Measurements from ENCODE around the gene NELFA. TPM values are rescaled to one million over a fixed set of nuclear protein-coding genes. Genes with fewer than 3 reads are reported as not detected.
A peak's percentile ranks its signal among the peaks of the same experiment; 100 is the strongest.

Gene NELFA
- total RNA-seq, 3 donors from 2014 or later (not counting 1 experiment from before 2014, with no cell fraction given), result 38.7 to 47.6 (median 46.0) TPM

DNA sequence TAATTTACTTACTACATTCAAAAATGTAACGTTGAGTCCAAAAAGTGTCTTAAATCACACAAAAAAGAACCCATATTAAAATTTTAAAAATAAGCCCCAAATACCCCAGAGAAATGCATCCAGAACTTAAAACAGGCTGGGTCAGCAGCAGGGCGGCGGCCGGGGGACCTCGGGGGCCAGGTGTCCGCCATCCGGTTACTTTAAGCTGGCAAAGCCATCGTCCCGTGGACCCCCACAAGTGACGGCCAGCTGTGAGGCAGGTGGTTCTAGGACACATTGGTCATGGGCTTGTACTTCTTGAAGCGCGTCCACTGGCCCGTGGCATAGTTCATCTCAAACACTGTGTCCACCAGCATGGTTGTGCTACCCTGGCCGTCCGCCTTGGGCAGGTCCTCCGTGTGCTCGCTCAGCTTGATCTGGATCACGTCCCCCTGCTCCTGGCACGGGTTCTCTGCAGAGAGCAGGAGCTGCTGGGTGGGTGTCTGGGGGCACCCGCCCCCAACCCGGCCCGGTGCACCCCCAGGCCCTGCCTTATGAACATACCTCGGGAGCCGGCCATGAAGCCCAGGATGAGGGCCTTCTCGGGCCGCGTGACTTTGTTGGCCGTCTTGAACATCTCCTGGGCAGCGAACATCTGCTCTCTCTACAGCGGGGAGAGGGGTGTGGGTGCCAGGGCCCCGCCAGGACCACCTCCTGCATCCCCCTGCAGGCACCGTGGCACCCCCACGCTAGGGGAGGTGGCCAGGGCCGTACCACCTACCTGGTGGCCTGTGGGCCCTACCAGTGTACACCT lies 25.5 kb downstream of the NELFA start:
- no peaks in the 10 kb centered on the region for H3K27me3 Mint-ChIP-seq (ENCODE audit: low read depth in 2 of 2)
- ATAC-seq (no peak), DNase-seq (no peak)
- H3K27me3 ChIP-seq (ENCODE audit: control insufficient read depth, insufficient read depth, low read length), result no peaks in the 10 kb centered on the region
- H3K27ac ChIP-seq (ENCODE audit: low read length), result no peak overlapping the region
- no peaks in the 10 kb centered on the region for H3K4me1 ChIP-seq (ENCODE audit: control insufficient read depth, insufficient read depth, low read length)
- H3K27ac Mint-ChIP-seq, result no peak overlapping the region
- H3K36me3 Mint-ChIP-seq, result no peaks in the 10 kb centered on the region
- H3K4me1 Mint-ChIP-seq, result peaks cover 5 to 9% of the 10 kb centered on the region in 2 donors
- H3K9me3 ChIP-seq (ENCODE audit: control insufficient read depth, insufficient read depth, low read length), result no peaks in the 10 kb centered on the region
- H3K4me3 Mint-ChIP-seq, result no peak overlapping the region
- WGBS (ENCODE audit: insufficient coverage), result 97% methylated on average over 34 of the region's 34 CpGs
- H3K9me3 Mint-ChIP-seq, result no peaks in the 10 kb centered on the region
- H3K4me3 ChIP-seq (ENCODE audit: low read length), result no peak overlapping the region
- peaks cover 78% of the 10 kb centered on the region for H3K36me3 ChIP-seq (ENCODE audit: control insufficient read depth, insufficient read depth, low read length)
- TF ChIP-seq, protein P1, sequence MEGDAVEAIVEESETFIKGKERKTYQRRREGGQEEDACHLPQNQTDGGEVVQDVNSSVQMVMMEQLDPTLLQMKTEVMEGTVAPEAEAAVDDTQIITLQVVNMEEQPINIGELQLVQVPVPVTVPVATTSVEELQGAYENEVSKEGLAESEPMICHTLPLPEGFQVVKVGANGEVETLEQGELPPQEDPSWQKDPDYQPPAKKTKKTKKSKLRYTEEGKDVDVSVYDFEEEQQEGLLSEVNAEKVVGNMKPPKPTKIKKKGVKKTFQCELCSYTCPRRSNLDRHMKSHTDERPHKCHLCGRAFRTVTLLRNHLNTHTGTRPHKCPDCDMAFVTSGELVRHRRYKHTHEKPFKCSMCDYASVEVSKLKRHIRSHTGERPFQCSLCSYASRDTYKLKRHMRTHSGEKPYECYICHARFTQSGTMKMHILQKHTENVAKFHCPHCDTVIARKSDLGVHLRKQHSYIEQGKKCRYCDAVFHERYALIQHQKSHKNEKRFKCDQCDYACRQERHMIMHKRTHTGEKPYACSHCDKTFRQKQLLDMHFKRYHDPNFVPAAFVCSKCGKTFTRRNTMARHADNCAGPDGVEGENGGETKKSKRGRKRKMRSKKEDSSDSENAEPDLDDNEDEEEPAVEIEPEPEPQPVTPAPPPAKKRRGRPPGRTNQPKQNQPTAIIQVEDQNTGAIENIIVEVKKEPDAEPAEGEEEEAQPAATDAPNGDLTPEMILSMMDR (IDR thresholded peaks at IDR 0.05), result no peak
- intact Hi-C loops (cut with micrococcal nuclease), result no loop called here

DNA sequence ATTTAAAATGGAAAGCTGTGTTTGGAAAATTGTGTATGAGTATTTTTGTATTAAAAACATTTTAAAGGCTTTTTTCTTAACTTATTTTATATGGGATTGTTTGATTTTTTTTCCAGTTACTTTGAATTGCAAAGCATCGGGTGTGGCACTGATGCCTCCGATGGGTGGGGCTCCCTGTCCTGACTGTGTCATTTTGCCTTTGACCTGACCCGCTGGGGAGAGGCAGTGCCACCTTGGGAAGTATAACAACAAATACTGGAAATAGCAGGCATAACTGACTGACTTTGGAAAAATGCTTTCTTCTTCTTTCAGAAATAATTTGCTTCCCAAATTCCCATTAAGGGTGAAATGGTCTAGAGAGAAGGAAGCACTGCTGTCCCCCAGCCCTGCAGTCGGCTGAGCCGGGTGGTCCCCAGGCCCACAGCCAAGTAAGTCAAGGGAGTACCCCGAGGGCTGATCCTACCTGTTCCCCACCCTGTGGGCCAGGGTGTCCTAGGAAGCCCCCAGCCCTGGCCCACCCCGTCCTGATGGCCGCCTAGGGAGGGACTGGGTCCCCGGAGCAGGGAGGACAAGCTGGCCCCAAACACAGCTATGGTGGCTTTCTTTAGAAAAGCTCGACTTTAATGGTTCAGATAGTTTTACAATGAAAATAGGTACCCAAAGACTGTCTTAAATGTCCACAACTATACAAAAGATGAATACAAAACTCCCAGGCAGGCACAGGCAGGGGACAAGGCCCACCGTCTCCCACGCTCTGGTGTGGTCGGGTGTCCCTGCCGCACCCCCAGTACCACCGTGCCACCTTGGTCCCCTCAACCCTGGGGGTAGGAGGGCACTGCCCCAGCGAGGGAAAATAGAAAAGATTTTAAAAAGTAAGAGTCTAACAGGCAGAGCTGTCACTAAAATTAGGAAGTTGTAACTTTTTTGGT lies 26.4 kb downstream of the NELFA start:
- DNase-seq (no peak), ATAC-seq (no peak)
- H3K27ac Mint-ChIP-seq, result peak overlapping the region in 1 of 2 donors; percentile 33
- WGBS (ENCODE audit: insufficient coverage), result 95% methylated on average over 16 of the region's 16 CpGs
- H3K27me3 Mint-ChIP-seq (ENCODE audit: low read depth in 2 of 2), result no peaks in the 10 kb centered on the region
- H3K9me3 Mint-ChIP-seq, result no peaks in the 10 kb centered on the region
- H3K4me1 Mint-ChIP-seq, result peaks cover 5 to 9% of the 10 kb centered on the region in 2 donors
- H3K27ac ChIP-seq (ENCODE audit: low read length), result no peak overlapping the region
- no peaks in the 10 kb centered on the region for H3K27me3 ChIP-seq (ENCODE audit: control insufficient read depth, insufficient read depth, low read length)
- TF ChIP-seq, protein P1 (IDR thresholded peaks at IDR 0.05), result no peak
- H3K36me3 ChIP-seq (ENCODE audit: control insufficient read depth, insufficient read depth, low read length), result peaks cover 70% of the 10 kb centered on the region
- no peaks in the 10 kb centered on the region for H3K4me1 ChIP-seq (ENCODE audit: control insufficient read depth, insufficient read depth, low read length)
- H3K9me3 ChIP-seq (ENCODE audit: control insufficient read depth, insufficient read depth, low read length), result no peaks in the 10 kb centered on the region
- intact Hi-C loops (cut with micrococcal nuclease), result no loop called here
- no peak overlapping the region for H3K4me3 Mint-ChIP-seq
- H3K36me3 Mint-ChIP-seq, result no peaks in the 10 kb centered on the region
- no peak overlapping the region for H3K4me3 ChIP-seq (ENCODE audit: low read length)

DNA sequence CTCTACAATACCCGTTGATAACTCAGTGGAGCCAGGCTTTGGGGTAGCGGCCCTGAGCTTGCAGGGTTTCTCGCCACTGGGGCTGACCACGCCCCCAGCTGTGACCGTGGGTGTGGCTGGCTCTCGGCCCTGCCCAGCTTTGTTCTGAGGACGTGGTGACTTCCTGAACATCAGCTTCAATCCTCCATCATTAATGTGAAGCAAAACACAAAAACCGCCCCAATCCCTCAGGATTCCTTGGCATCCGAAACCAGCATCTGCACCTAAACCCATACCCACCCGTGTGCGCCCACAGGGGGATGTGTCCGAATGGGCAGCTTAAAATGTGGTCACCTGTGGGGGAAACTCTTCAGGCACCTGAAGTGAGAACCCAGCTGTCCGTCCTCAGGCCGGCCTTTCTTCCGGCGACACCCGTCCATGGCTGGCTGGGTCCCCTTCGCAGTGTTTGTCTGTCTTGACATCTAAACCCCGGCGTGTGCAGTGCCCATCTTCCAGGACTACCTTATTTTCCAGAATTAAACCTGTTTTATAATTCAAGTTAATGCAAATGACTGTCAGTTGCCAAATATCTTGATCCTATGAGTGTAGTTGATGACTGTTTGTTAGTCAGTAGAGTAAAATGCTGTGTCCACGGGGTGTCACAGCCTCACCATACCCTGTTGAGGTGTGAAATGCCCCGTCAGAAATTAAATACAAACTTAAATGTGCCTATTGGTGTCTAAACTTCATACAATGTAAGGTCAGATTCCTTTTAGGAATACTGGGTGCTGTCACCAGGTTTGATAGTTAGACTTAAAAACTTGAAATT lies 27.3 kb downstream of the NELFA start:
- Histone ChIP-seq H3K27ac (ENCODE audit: low read length) (no peak overlapping the region), H3K9me3 (ENCODE audit: control insufficient read depth, insufficient read depth, low read length) (no peaks in the 10 kb centered on the region), H3K36me3 (ENCODE audit: control insufficient read depth, insufficient read depth, low read length) (peaks cover 68% of the 10 kb centered on the region), H3K4me3 (ENCODE audit: low read length) (no peak overlapping the region), H3K27me3 (ENCODE audit: control insufficient read depth, insufficient read depth, low read length) (no peaks in the 10 kb centered on the region), H3K4me1 (ENCODE audit: control insufficient read depth, insufficient read depth, low read length) (no peaks in the 10 kb centered on the region)
- peaks cover 5 to 9% of the 10 kb centered on the region in 2 donors for H3K4me1 Mint-ChIP-seq
- TF ChIP-seq, protein P1 (IDR thresholded peaks at IDR 0.05), result no peak
- WGBS (ENCODE audit: insufficient coverage), result 91% methylated on average over 22 of the region's 22 CpGs
- H3K9me3 Mint-ChIP-seq, result no peaks in the 10 kb centered on the region
- no peak for DNase-seq
- no peaks in the 10 kb centered on the region for H3K27me3 Mint-ChIP-seq (ENCODE audit: low read depth in 2 of 2)
- peak overlapping the region in 1 of 2 donors; percentile 33 for H3K27ac Mint-ChIP-seq
- intact Hi-C loops (cut with micrococcal nuclease), result no loop called here
- H3K4me3 Mint-ChIP-seq, result no peak overlapping the region
- no peak for ATAC-seq
- H3K36me3 Mint-ChIP-seq, result no peaks in the 10 kb centered on the region
